ENCODE data around the gene RPS6KA2. TPM values are rescaled to one million over a fixed set of nuclear protein-coding genes. Genes with fewer than 3 reads are reported as not detected.

The RPS6KA2 gene
- polyA plus RNA-seq, 1 donor (not counting 4 experiments of a cell fraction or from before 2014, with no cell fraction given) = 8.2 TPM

DNA sequence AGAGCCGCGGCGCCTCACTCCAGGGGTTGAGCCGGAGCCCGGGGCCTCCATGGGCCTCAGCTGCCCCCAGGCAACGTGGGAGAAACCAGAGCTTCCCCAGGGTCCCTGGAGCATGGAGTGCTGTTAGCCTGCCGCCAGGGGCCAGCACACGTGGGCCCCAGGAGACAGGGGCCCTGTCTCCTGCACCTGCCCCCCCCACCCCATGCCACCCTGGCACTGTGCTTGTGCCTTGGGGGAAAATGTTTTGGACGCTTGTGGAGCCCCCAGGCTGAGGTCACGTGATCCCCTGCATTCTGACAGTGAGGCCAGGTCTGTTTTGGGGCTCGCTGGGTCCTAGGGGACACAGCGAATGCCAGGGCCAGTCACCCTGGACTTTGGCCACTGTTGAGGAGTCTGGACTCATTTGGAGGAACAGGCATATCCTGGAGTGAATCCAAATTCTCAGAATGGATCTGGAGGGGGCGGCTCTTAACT is 214.1 kb downstream of the RPS6KA2 start:
- Histone ChIP-seq H3K36me3 (ENCODE audit: control insufficient read depth in 2 of 2, extremely low read depth in 1 of 2, insufficient read depth in 2 of 2, low read length in 2 of 2) (no peaks in the 10 kb centered on the region), H3K27ac (ENCODE audit: control insufficient read depth, insufficient read depth, low read length) (no peak overlapping the region), H3K79me2 (ENCODE audit: control insufficient read depth, insufficient read depth, low read length) (no peaks in the 10 kb centered on the region), H2AFZ (ENCODE audit: control insufficient read depth, low read length) (no peak overlapping the region), H3K4me2 (ENCODE audit: control insufficient read depth, extremely low read depth, insufficient read depth, low read depth, low read length) (no peak overlapping the region), H3K9me1 (ENCODE audit: control insufficient read depth, extremely low read depth, insufficient read depth, low read length) (no peaks in the 10 kb centered on the region), H3K4me3 (ENCODE audit: control insufficient read depth in 2 of 3, extremely low read depth in 1 of 3, insufficient read depth in 2 of 3, low read depth in 1 of 3, low read length in 3 of 3) (no peak overlapping the region), H3K4me1 (ENCODE audit: control insufficient read depth, extremely low read depth, insufficient read depth, low read length) (no peaks in the 10 kb centered on the region), H3K9me3 (ENCODE audit: control insufficient read depth, low read depth, low read length) (no peaks in the 10 kb centered on the region), H3K27me3 (ENCODE audit: control insufficient read depth, extremely low read depth, insufficient read depth, low read length) (no peaks in the 10 kb centered on the region), H3K9ac (ENCODE audit: control insufficient read depth, extremely low read depth, insufficient read depth, low read length) (no peak overlapping the region), H4K20me1 (ENCODE audit: control insufficient read depth, extremely low read depth, insufficient read depth, low read length) (no peaks in the 10 kb centered on the region)
- dilution Hi-C loops (cut with MboI; ENCODE audit: extremely low pct_ligation_motif_present, low sequenced_read_pairs) = no loop called here
- FAIRE-seq (no peak), DNase-seq (ENCODE audit: low read depth, low spot score) (no peak)
- TF ChIP-seq, protein P1, sequence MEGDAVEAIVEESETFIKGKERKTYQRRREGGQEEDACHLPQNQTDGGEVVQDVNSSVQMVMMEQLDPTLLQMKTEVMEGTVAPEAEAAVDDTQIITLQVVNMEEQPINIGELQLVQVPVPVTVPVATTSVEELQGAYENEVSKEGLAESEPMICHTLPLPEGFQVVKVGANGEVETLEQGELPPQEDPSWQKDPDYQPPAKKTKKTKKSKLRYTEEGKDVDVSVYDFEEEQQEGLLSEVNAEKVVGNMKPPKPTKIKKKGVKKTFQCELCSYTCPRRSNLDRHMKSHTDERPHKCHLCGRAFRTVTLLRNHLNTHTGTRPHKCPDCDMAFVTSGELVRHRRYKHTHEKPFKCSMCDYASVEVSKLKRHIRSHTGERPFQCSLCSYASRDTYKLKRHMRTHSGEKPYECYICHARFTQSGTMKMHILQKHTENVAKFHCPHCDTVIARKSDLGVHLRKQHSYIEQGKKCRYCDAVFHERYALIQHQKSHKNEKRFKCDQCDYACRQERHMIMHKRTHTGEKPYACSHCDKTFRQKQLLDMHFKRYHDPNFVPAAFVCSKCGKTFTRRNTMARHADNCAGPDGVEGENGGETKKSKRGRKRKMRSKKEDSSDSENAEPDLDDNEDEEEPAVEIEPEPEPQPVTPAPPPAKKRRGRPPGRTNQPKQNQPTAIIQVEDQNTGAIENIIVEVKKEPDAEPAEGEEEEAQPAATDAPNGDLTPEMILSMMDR (optimal IDR thresholded peaks at IDR 0.05 in 1 of 3, IDR thresholded peaks at IDR 0.05 in 1 of 3, conservative IDR thresholded peaks at IDR 0.05 in 1 of 3; ENCODE audit: extremely low read depth in 1 of 3, insufficient read depth in 2 of 3, low read length in 3 of 3) = no peak
- no peak for TF ChIP-seq EZH2 (IDR thresholded peaks at IDR 0.05; ENCODE audit: low read length)

DNA sequence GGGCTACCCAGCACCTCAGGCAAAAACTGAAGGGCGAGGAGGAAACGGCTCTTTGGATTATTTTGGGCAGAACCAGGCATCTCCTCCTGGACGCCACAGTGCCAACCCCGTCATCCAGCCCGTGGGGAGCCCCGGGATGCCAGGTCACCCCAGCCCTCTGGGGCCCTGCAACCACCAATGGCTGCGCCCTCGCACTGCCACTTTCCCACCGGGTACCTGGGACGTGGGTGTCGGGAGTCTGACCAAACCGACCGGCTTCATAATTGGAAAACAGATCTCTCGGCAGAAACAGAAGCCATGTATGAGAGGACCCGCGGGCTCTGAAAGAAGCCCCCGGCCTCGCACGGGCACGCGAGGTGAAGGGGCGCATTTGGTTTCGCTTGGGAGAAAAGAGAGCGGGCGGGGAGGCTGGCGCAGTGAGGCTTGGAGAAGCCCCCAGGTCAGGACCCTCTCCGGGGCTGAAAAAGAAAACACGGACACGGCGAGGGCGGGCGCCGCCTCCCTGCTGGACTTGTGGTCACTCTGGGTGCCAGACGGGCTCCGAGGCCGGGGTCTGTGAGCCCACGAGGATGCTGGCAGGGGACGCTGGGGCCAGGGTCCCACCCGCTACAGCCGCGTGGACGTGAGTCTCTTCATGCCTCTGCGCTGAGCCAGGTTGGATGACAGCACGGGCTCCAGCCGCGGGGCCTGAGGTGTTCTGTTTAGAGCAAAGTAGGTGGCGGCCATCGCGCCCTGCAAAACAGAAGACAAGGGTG is 214.7 kb downstream of the RPS6KA2 start:
- Histone ChIP-seq H3K4me2 (ENCODE audit: control insufficient read depth, extremely low read depth, insufficient read depth, low read depth, low read length) (no peak overlapping the region), H3K79me2 (ENCODE audit: control insufficient read depth, insufficient read depth, low read length) (no peaks in the 10 kb centered on the region), H4K20me1 (ENCODE audit: control insufficient read depth, extremely low read depth, insufficient read depth, low read length) (no peaks in the 10 kb centered on the region), H3K27ac (ENCODE audit: control insufficient read depth, insufficient read depth, low read length) (no peak overlapping the region), H3K9me1 (ENCODE audit: control insufficient read depth, extremely low read depth, insufficient read depth, low read length) (no peaks in the 10 kb centered on the region), H3K4me3 (ENCODE audit: control insufficient read depth in 2 of 3, extremely low read depth in 1 of 3, insufficient read depth in 2 of 3, low read depth in 1 of 3, low read length in 3 of 3) (no peak overlapping the region), H3K36me3 (ENCODE audit: control insufficient read depth in 2 of 2, extremely low read depth in 1 of 2, insufficient read depth in 2 of 2, low read length in 2 of 2) (no peaks in the 10 kb centered on the region), H2AFZ (ENCODE audit: control insufficient read depth, low read length) (no peak overlapping the region), H3K9ac (ENCODE audit: control insufficient read depth, extremely low read depth, insufficient read depth, low read length) (no peak overlapping the region), H3K4me1 (ENCODE audit: control insufficient read depth, extremely low read depth, insufficient read depth, low read length) (no peaks in the 10 kb centered on the region), H3K9me3 (ENCODE audit: control insufficient read depth, low read depth, low read length) (no peaks in the 10 kb centered on the region), H3K27me3 (ENCODE audit: control insufficient read depth, extremely low read depth, insufficient read depth, low read length) (no peaks in the 10 kb centered on the region)
- DNase-seq (ENCODE audit: low read depth, low spot score) = no peak
- FAIRE-seq = no peak
- TF ChIP-seq, protein P1 (optimal IDR thresholded peaks at IDR 0.05 in 1 of 3, IDR thresholded peaks at IDR 0.05 in 1 of 3, conservative IDR thresholded peaks at IDR 0.05 in 1 of 3; ENCODE audit: extremely low read depth in 1 of 3, insufficient read depth in 2 of 3, low read length in 3 of 3) = no peak
- TF ChIP-seq EZH2 (IDR thresholded peaks at IDR 0.05; ENCODE audit: low read length) = no peak
- dilution Hi-C loops (cut with MboI; ENCODE audit: extremely low pct_ligation_motif_present, low sequenced_read_pairs) = no loop called here
